22Rv1 (cell line): Measurements from ENCODE around the gene CDX2.

ENCODE experiments used
- ZFX ChIP-seq: fragments of 450-650 bp; IDR thresholded peaks from 2 replicates; pipeline ENCODE4 v1.6.1; 2017; ENCODE audit warnings: antibody characterized with exemption, borderline replicate concordance
- TF ChIP-seq, protein P1 (sequence below): fragments of 450-650 bp; IDR thresholded peaks from 2 replicates; pipeline ENCODE4 v1.5.1; 2017; ENCODE audit warnings: mild to moderate bottlenecking

DNA sequence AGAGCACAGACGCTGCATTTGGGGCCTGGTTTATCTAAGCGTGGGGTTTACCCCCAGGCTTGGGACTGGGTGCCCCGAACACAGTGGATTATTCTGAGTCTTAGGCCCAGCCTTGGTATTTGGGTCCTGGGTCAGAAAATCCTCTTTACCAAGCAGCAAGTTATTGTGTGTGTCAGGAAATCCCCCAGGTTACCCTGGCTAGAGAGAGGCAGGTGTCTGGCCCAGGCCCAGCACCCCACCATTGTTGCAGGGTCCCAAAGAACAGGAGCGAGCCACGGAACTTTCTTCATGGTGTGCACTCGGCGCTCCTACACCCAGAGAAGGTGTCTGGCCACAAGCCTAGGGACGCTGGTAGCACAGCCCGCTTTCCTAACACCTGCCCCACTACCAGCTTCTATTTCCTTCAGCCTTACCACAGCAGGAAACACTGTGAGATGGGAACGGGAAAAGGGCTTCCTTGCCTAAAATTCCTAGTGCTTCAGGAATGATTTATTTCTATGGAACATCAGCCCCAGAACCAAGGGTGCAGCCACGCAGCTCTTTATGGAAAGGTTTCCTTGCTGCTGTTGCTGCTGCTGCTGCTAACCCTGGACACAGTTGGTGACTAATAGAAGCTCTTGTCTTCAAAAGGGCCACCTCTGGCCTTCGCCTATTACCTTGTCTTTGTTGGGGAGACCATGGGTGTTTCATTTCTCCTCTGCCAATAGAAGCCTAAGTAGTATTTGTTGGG lies 7.4 kb upstream of the CDX2 start:
- no peak for TF ChIP-seq ZFX
- TF ChIP-seq, protein P1, sequence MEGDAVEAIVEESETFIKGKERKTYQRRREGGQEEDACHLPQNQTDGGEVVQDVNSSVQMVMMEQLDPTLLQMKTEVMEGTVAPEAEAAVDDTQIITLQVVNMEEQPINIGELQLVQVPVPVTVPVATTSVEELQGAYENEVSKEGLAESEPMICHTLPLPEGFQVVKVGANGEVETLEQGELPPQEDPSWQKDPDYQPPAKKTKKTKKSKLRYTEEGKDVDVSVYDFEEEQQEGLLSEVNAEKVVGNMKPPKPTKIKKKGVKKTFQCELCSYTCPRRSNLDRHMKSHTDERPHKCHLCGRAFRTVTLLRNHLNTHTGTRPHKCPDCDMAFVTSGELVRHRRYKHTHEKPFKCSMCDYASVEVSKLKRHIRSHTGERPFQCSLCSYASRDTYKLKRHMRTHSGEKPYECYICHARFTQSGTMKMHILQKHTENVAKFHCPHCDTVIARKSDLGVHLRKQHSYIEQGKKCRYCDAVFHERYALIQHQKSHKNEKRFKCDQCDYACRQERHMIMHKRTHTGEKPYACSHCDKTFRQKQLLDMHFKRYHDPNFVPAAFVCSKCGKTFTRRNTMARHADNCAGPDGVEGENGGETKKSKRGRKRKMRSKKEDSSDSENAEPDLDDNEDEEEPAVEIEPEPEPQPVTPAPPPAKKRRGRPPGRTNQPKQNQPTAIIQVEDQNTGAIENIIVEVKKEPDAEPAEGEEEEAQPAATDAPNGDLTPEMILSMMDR = no peak
